ENCODE measurements around the gene RBM17.

- TF ChIP-seq CTCF (IDR thresholded peaks at IDR 0.05; ENCODE audit: low read length): no peak
- no peak for TF ChIP-seq EZH2 (IDR thresholded peaks at IDR 0.05; ENCODE audit: borderline replicate concordance, low read length)
Measured at GRCh38 chr10:6100370-6100769, 11.5 kb downstream of the RBM17 start.

Measured in OCI-LY1 (cell line).